OCI-LY1 (cell line): ENCODE results near the gene UNC5B.

Source experiments
- H2AFZ ChIP-seq: fragments of 200-600 bp; sonication (generic), shearing (Covaris generic); 2 replicates; pipeline ENCODE4 v1.6.0; 2014; ENCODE audit warnings: antibody characterized with exemption, mild to moderate bottlenecking, low read length
- H3F3A ChIP-seq: fragments of 200-600 bp; sonication (generic), shearing (Covaris generic); 2 replicates; pipeline ENCODE4 v1.6.0; 2014; ENCODE audit warnings: mild to moderate bottlenecking, antibody characterized with exemption, low read length, moderate library complexity; ENCODE audit not compliant: insufficient read depth
- H3K27ac ChIP-seq: fragments of 200-600 bp; sonication (generic); 2 replicates; pipeline ENCODE4 v1.5.1; 2014; ENCODE audit warnings: low read length, mixed run types, mild to moderate bottlenecking, low read depth; ENCODE audit not compliant: poor library complexity, severe bottlenecking
- H3K27me3 ChIP-seq: fragments of 200-600 bp; sonication (generic); 2 replicates; pipeline ENCODE4 v1.6.0; 2014; ENCODE audit warnings: antibody characterized with exemption, mild to moderate bottlenecking, low read length, moderate library complexity; ENCODE audit not compliant: insufficient read depth
- H3K36me3 ChIP-seq: fragments of 200-600 bp; sonication (generic); 2 replicates; pipeline ENCODE4 v1.6.1; 2014; ENCODE audit warnings: mild to moderate bottlenecking, antibody characterized with exemption, low read length, moderate library complexity, mixed read lengths; ENCODE audit not compliant: insufficient read depth
- H3K4me1 ChIP-seq: fragments of 200-600 bp; sonication (generic); 2 replicates; pipeline ENCODE4 v1.5.1; 2014; ENCODE audit warnings: mild to moderate bottlenecking, low read length, moderate library complexity; ENCODE audit not compliant: insufficient read depth, severe bottlenecking
- H3K4me2 ChIP-seq: fragments of 200-600 bp; sonication (generic), shearing (Covaris generic); 2 replicates; pipeline ENCODE4 v1.6.1; 2014; ENCODE audit warnings: low read length
- H3K4me3 ChIP-seq: fragments of 200-600 bp; sonication (generic); 2 replicates; pipeline ENCODE4 v1.5.1; 2014; ENCODE audit warnings: low read length, low read depth, mild to moderate bottlenecking, mixed read lengths; ENCODE audit not compliant: poor library complexity, severe bottlenecking
- H3K79me2 ChIP-seq: fragments of 200-600 bp; shearing (Covaris generic); 2 replicates; pipeline ENCODE4 v1.6.1; 2016; ENCODE audit warnings: mixed run types, low read length, mixed read lengths; ENCODE audit not compliant: insufficient read depth
- H3K9ac ChIP-seq: fragments of 200-600 bp; sonication (generic), shearing (Covaris generic); 2 replicates; pipeline ENCODE4 v1.6.1; 2014; ENCODE audit warnings: mild to moderate bottlenecking, low read length, mixed read lengths
- H3K9me2 ChIP-seq: fragments of 200-600 bp; sonication (generic), shearing (Covaris generic); 2 replicates; pipeline ENCODE4 v1.6.1; 2014; ENCODE audit warnings: low read depth, mild to moderate bottlenecking, low read length, mixed read lengths
- H3K9me3 ChIP-seq: fragments of 200-600 bp; shearing (Covaris generic); 2 replicates; pipeline ENCODE4 v1.6.1; 2014; ENCODE audit warnings: low read length, mixed read lengths
- H4K20me1 ChIP-seq: fragments of 200-600 bp; sonication (generic), shearing (Covaris generic); 2 replicates; pipeline ENCODE4 v1.6.0; 2016; ENCODE audit warnings: mild to moderate bottlenecking, low read length; ENCODE audit not compliant: insufficient read depth
- EZH2 ChIP-seq: fragments of 200-600 bp; sonication (generic), shearing (Covaris generic); IDR thresholded peaks from 2 replicates; pipeline ENCODE4 v1.8.0; 2017; ENCODE audit warnings: borderline replicate concordance, mixed run types, mild to moderate bottlenecking, antibody characterized with exemption, low read length, moderate library complexity, mixed read lengths
- TF ChIP-seq, protein P1 (sequence below): fragments of 200-600 bp; sonication (generic), shearing (Covaris generic); IDR thresholded peaks from 2 replicates; pipeline ENCODE4 v1.5.1; 2017; ENCODE audit warnings: mild to moderate bottlenecking, antibody characterized with exemption, low read length, moderate library complexity, mixed read lengths

Gene UNC5B

GRCh38 chr10:71230656-71231025 lies 18.3 kb downstream of the UNC5B start:
- no peaks in the 10 kb centered on the region for H3K9me3 ChIP-seq
- no peaks in the 10 kb centered on the region for H3K36me3 ChIP-seq
- H2AFZ ChIP-seq, result no peak overlapping the region
- no peak overlapping the region for H3K4me3 ChIP-seq
- TF ChIP-seq, protein P1, sequence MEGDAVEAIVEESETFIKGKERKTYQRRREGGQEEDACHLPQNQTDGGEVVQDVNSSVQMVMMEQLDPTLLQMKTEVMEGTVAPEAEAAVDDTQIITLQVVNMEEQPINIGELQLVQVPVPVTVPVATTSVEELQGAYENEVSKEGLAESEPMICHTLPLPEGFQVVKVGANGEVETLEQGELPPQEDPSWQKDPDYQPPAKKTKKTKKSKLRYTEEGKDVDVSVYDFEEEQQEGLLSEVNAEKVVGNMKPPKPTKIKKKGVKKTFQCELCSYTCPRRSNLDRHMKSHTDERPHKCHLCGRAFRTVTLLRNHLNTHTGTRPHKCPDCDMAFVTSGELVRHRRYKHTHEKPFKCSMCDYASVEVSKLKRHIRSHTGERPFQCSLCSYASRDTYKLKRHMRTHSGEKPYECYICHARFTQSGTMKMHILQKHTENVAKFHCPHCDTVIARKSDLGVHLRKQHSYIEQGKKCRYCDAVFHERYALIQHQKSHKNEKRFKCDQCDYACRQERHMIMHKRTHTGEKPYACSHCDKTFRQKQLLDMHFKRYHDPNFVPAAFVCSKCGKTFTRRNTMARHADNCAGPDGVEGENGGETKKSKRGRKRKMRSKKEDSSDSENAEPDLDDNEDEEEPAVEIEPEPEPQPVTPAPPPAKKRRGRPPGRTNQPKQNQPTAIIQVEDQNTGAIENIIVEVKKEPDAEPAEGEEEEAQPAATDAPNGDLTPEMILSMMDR, result no peak
- no peak for TF ChIP-seq EZH2
- no peaks in the 10 kb centered on the region for H3F3A ChIP-seq
- H3K27me3 ChIP-seq, result peaks cover 2% of the 10 kb centered on the region; the same call in 1 of the 2 replicates
- H3K9me2 ChIP-seq, result no peaks in the 10 kb centered on the region
- no peaks in the 10 kb centered on the region for H3K79me2 ChIP-seq
- H3K4me1 ChIP-seq, result no peaks in the 10 kb centered on the region
- no peak overlapping the region for H3K27ac ChIP-seq
- H3K9ac ChIP-seq, result no peak overlapping the region
- no peak overlapping the region for H3K4me2 ChIP-seq
- H4K20me1 ChIP-seq, result no peaks in the 10 kb centered on the region

DNA sequence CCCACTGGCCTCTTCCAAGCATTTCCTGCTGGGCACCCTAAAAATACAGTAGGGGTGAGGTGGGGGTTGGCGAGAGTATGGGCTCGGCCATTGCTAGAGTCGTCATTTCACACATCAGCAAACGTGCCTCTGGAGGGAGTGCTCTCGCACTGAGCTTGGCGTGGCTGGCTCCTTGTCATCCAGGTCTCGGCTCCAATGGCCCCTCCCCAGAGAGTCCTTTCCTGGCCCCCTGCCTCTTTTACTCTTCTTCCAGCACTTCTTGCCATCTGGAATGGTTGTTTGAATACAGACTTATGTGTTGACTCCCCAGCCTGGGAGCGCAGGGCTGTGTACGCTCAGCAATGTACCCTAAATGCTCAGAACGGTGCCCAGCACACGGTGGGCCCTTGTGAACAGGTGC lies 18.8 kb downstream of the UNC5B start:
- Histone ChIP-seq H3K79me2 (no peaks in the 10 kb centered on the region), H3K9ac (no peak overlapping the region), H3K9me3 (no peaks in the 10 kb centered on the region), H4K20me1 (no peaks in the 10 kb centered on the region), H3K27me3 (peaks cover 2% of the 10 kb centered on the region; the same call in 1 of the 2 replicates), H3K9me2 (no peaks in the 10 kb centered on the region), H3K27ac (no peak overlapping the region), H3F3A (no peaks in the 10 kb centered on the region), H3K36me3 (no peaks in the 10 kb centered on the region), H3K4me2 (no peak overlapping the region), H2AFZ (no peak overlapping the region), H3K4me1 (no peaks in the 10 kb centered on the region), H3K4me3 (no peak overlapping the region)
- TF ChIP-seq, protein P1, result no peak
- TF ChIP-seq EZH2, result no peak

DNA sequence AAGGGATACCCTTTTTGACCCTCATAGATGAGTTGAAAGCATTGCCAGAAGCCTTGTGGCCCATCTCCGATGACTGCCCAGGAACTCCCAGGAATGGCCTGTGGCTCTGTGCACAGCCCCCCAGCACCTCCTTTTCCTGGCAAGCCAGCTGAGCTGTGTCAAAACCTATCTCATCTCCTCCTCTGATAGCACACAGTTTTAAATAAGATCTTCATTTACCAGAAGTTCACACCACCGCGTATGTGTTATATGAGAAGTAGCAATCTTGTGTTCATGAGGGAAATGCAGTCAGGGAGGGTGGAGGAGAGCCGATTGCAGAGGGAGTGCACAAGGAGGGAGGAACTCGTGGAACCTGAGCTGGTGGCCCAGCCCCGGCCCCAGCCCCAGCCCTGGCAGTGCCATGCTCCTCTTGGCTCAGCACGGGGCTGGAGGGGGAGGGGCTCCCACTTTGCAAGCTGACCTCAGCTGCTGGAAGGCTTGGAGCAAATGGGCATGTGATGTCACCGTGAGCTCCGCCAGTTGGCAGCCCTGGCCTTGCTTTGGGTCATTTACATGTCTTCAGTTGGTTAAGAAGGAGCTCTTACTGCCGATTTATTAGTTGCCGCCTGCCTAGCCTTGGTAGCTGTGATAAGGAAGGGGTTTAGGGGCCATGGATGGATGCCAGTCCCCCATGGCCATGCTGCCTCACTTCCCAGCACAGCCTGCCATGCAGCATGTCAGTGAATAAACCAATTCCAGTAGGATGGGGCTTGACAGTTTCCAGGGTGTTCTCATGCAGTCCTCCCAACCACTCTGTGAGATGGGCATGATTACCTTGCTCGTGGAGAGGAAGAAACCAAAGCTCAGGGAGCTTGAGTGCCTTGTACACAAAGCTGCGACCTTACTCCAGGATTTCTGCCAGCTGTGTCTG lies 20.0 kb downstream of the UNC5B start:
- Histone ChIP-seq H3K9me3 (no peaks in the 10 kb centered on the region), H3F3A (no peaks in the 10 kb centered on the region), H3K27me3 (peaks cover 2% of the 10 kb centered on the region; the same call in 1 of the 2 replicates), H3K9ac (no peak overlapping the region), H2AFZ (no peak overlapping the region), H3K4me3 (no peak overlapping the region), H3K4me2 (no peak overlapping the region), H3K79me2 (no peaks in the 10 kb centered on the region), H3K9me2 (no peaks in the 10 kb centered on the region), H3K27ac (no peak overlapping the region), H3K4me1 (no peaks in the 10 kb centered on the region), H3K36me3 (no peaks in the 10 kb centered on the region), H4K20me1 (no peaks in the 10 kb centered on the region)
- TF ChIP-seq EZH2, result no peak
- TF ChIP-seq, protein P1, result no peak
